Measurements from ENCODE around the gene SMIM22. TPM values are rescaled to one million over a fixed set of nuclear protein-coding genes. Genes with fewer than 3 reads are reported as not detected.

The SMIM22 gene
- total and polyA plus RNA-seq, 2 of the 8 experiments (the other 6 are each of a cell fraction or from before 2014, with no cell fraction given) = not detected

DNA sequence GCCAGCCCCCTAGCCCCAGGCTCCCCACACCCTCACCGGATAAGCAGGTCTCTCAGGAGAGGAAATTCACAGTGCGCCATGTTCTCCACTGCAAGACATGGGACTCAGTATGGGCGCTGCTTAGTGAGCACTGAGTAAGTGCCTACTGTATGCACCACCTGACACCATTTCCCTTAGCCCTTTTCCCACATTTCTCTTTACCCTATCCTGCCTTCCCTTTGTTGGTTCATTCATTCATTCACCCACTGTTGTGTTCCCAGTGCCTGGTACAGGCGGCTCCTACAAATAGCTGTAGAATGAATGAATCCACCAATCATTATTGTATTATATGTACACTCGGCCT is 17.1 kb upstream of the SMIM22 start:
- Histone ChIP-seq H4K91ac (replicated peaks; ENCODE audit: insufficient read length, low read length) (no peak overlapping the region), H3K23me2 (ENCODE audit: low read depth, low read length) (0 out of 2 replicates have a peak, but pooled peaks cover 2% of the 10 kb centered on the region), H3K4me3 (ENCODE audit: extremely low read depth in 1 of 4, insufficient read depth in 2 of 4, low read depth in 3 of 4, low read length in 4 of 4) (no peak overlapping the region), H2AFZ (ENCODE audit: low read length) (no peak overlapping the region), H2BK12ac (ENCODE audit: low read depth, low read length) (no peak overlapping the region), H3K14ac (ENCODE audit: insufficient read length) (no peak overlapping the region), H3K27me3 (replicated peaks in 1 of 4; ENCODE audit: control insufficient read depth in 3 of 4, extremely low read depth in 1 of 4, insufficient read depth in 3 of 4, low read length in 3 of 4) (no peaks in the 10 kb centered on the region), H2BK20ac (ENCODE audit: low read length) (no peak overlapping the region), H3K4ac (replicated peaks; ENCODE audit: insufficient read length, low read depth, low read length) (no peak overlapping the region), H3K79me1 (ENCODE audit: low read depth, low read length) (no peaks in the 10 kb centered on the region), H3K4me1 (replicated peaks in 1 of 4; ENCODE audit: control insufficient read depth in 3 of 4, insufficient read depth in 4 of 4, low read length in 3 of 4) (no peaks in the 10 kb centered on the region), H2AK5ac (ENCODE audit: low read depth, low read length) (no peak overlapping the region), H2BK5ac (ENCODE audit: low read depth, low read length) (no peak overlapping the region), H3K18ac (ENCODE audit: extremely low read depth, low read length) (no peak overlapping the region), H2BK120ac (replicated peaks; ENCODE audit: low read depth, low read length) (no peak overlapping the region), H3K9me3 (ENCODE audit: insufficient read depth in 2 of 2, low read depth in 1 of 2, low read length in 1 of 2) (no peaks in the 10 kb centered on the region), H3K9ac (replicated peaks in 1 of 4; ENCODE audit: extremely low read depth in 1 of 4, low read depth in 3 of 4, low read length in 3 of 4) (no peak overlapping the region), H3K4me2 (ENCODE audit: insufficient read depth in 1 of 2, low read depth in 2 of 2, low read length in 2 of 2) (no peak overlapping the region), H3K79me2 (ENCODE audit: control insufficient read depth in 1 of 2, insufficient read depth in 2 of 2, low read length in 2 of 2) (no peaks in the 10 kb centered on the region), H3K56ac (replicated peaks; ENCODE audit: insufficient read length, low read depth, low read length) (no peak overlapping the region), H4K5ac (ENCODE audit: insufficient read length, low read depth, low read length) (no peak overlapping the region), H3K23ac (ENCODE audit: insufficient read length) (no peak overlapping the region), H3K27ac (ENCODE audit: low read depth, low read length) (no peak overlapping the region), H4K20me1 (replicated peaks in 1 of 2; ENCODE audit: control insufficient read depth in 1 of 2, insufficient read depth in 2 of 2, low read length in 2 of 2) (no peaks in the 10 kb centered on the region), H4K8ac (ENCODE audit: extremely low read depth, insufficient read depth, low read length) (no peak overlapping the region), H2BK15ac (ENCODE audit: low read length) (no peak overlapping the region), H3K36me3 (ENCODE audit: control insufficient read depth in 2 of 4, insufficient read depth in 4 of 4, low read length in 3 of 4) (no peaks in the 10 kb centered on the region)
- TF ChIP-seq SIN3A (conservative IDR thresholded peaks at IDR 0.05 in 1 of 2, IDR thresholded peaks at IDR 0.05 in 1 of 2; ENCODE audit: low read depth in 1 of 2, low read length in 2 of 2) (no peak), RNF2 (IDR thresholded peaks at IDR 0.05; ENCODE audit: borderline replicate concordance, low read depth, low read length, missing control alignments, poor library complexity, severe bottlenecking) (no peak), RXRA (IDR thresholded peaks at IDR 0.05; ENCODE audit: insufficient read depth, low read depth, low read length) (no peak), TAF1 (IDR thresholded peaks at IDR 0.05; ENCODE audit: low read depth, low read length) (no peak), POLR2AphosphoS5 (IDR thresholded peaks at IDR 0.05; ENCODE audit: low read depth, low read length) (no peak), YY1 (IDR thresholded peaks at IDR 0.05; ENCODE audit: low read depth, low read length) (no peak)
- CTCF ChIA-PET (ENCODE audit: partially characterized antibody) = interaction anchor here (0.6 to 1.2 kb wide), 2 partner anchors 10 to 11 kb away, joined by 3 to 4 read pairs; partner anchors contain the start of gene SEPTIN12
- FAIRE-seq (no peak), DNase-seq (ENCODE audit: low read depth in 1 of 2, low spot score in 2 of 2) (no peak)
- 85% methylated on average over 5 of the region's 5 CpGs; no CpG with 5 or more reads in 1 of the 2 experiments for WGBS, 2 experiments (ENCODE audit: extremely low coverage in 1 of 2, insufficient coverage in 1 of 2, insufficient read length in 1 of 2, insufficient replicate concordance in 2 of 2, low coverage in 1 of 2, low lambda C conversion rate in 2 of 2, missing lambda C conversion rate in 1 of 2)
- POLR2A ChIA-PET (ENCODE audit: partially characterized antibody) = interaction anchor here (0.9 to 1.6 kb wide), 2 partner anchors 12 to 78 kb away, joined by 3 read pairs; no protein-coding TSS in a partner anchor

Data from H1 (cell line).